ENCODE data around the gene ITGBL1.
"Not testable (repeated sequence)": the region's sequence is repeated elsewhere in the genome, so short reads cannot be mapped to it uniquely, and the experiment has no call there.

ITGBL1 gene

DNA sequence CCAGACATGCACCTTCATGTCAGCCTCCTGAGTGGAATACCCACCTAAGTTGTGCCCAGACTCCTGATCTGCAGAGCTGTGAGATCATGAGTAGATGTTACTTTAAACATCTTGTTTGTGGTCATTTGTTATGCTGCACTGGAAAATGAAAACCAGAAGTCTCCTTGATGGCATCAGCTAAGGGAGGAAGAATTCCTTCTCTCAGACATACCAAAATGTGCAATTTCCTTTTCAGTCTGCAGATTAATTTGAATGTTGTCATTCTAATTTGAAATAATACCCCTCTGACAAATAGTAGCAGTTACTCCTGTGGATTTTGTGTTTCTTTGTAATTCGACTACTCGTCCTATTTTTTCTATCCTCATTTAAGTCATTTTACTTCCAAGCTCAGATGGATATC lies 59.3 kb downstream of the ITGBL1 start:
- no peak for DNase-seq (ENCODE audit: low read depth, low spot score)

DNA sequence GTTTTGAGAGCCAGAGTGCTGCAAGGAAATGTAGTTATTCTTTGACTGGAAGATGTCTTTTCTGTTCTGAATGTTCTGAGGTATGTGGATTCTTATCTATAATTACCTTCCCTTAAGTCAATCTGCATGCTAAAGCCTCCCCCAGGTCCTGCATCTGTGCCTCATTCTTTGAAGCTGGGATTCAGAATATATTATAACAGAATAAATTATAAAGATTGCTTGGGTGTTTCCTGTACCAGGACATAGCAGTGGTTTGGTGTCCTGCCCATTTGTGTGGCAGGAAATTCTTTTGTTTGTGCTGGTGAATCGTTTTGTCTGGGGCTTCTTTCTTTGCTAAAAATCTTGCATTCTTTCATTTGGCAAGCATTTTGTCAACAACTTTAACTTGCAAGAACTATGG lies 60.2 kb downstream of the ITGBL1 start:
- DNase-seq (ENCODE audit: low read depth, low spot score), result no peak

DNA sequence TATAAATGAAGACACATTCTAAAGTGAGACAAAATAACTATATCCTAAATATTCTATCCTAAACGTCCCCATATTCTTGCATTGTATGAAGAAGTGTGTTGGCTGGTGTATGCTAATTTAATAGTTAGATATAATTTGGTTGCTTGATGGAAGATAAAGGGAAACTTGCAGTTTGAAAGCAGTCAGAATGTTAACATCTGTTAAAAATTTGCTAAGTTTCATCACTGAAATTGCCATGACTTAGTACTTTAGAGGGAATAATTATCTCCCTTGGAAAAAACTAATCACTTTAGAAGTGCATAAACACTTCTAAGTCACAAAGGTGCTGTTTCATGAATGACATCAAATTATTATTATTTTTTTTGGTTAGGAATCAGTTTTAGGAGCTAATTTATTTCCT lies 61.6 kb downstream of the ITGBL1 start:
- DNase-seq (ENCODE audit: low read depth, low spot score), result no peak

DNA sequence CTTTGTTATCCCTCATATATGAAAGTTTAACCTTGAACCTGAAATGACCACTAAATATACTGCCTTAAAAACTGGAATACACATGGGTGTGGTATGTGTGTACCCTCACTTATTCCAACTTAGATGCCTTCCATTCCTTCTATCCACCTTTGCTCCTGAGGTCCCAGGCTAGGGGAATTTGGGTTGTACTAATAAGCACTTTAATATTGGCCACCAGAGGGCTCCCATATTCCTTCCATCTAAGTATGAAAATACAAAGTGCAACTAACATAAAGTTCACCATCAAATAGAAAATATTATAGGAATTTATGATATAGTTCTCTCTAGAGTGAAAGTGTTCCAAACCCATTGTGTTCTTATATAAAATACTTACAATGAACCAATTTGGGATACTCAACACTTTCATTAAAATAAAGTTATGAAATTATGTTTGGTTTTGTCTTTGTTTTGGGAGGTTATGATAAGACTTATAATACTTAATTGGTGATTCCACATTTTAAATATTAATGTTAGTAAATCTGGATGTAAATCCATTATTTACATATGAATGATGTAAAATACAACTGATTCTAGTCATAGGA lies 62.3 kb downstream of the ITGBL1 start:
- DNase-seq (ENCODE audit: low read depth, low spot score), result no peak

DNA sequence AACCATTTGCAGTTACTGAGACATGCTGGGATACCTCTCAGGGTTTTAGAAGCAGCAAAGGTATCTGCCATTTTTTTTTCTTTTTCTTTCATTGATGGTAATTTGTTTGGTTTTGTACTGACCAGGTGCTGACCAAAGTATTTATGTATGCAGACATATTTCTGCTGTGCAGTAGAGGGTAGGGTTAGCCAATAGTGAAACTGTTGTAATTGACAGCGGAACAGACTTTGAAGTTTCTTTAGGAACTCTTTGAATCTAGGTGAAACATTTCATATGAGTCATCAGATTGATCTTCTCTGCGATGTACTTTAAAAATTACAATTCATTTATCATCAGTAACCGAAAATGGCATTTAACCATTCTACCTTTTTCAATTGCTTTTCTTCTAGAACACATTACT lies 63.0 kb downstream of the ITGBL1 start:
- DNase-seq (ENCODE audit: low read depth, low spot score), result no peak

DNA sequence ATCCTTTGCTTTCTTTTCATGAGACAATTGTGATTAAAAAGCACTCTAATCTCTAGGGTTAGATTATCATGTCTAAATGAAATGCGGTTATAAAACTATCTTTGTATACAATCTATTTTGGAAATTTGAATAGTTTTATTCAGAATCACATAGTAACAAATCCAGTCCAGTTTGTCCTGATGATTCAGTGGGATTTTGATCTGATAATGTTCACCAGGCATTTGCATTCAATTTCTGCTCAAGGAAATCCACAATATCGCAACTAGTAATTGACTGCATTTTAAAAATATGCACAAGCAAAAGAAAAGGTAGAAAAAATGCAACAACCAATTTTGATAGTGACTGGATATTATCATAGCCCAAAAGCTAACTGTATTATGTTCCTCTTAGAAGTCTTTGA lies 63.8 kb downstream of the ITGBL1 start:
- DNase-seq (ENCODE audit: low read depth, low spot score), result no peak

DNA sequence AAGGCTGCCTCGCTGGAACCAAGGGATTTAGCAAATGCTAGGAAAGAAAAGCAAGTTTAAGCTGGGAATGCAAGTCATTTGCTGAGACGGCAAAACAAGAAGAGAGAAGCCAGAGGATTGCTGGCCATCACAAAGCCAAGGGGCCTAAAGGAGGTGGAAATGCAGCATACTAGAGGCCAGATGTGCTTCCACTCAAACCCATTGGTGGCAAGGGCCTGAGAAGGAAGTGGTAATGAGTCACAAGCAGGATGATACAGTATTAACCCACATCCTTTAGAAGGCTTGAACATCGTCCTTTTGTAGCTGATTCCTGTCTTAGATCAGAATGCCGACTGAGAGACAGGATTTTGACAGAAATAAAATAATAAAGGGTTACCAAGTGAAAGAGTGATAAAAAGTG lies 68.2 kb downstream of the ITGBL1 start:
- DNase-seq (ENCODE audit: low read depth, low spot score), result no peak

DNA sequence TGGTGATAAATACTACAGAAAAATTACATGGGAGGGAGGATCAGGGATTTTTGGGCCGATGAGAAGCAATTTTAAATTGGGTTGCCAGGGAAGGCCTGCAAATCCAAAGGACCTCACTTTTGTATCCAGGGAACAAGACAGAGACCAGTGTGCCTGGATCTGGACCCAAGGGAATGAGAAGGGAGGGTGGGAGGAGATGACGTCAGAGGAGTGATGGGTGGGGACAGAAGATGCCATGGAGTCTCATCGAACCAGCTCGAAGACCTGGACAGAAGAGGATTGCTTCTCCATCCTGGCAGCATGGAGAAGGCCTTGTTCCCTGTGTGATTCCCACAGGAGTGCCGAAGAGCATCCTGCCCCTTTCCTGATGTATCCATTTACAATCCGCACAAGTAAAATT lies 68.9 kb downstream of the ITGBL1 start:
- DNase-seq (ENCODE audit: low read depth, low spot score), result no peak

DNA sequence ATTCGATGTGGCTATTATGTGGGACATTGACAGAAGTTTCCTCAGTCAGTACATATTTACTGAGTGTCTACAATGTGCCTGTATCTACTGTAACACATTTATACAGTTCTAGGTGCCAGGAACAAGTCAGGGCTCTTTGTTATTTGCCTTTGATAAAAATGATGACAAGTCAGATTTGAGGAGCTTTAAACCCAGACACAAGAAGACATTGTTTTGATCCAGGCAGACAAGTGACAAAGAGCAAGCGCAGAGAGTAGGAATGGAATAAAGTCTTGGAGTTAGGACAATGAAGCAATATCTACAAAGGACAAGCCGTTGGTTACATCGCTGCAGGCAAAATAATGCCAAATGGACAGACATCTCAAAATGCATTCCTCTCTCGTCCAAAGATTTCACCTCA lies 70.1 kb downstream of the ITGBL1 start:
- no peak for DNase-seq (ENCODE audit: low read depth, low spot score)

DNA sequence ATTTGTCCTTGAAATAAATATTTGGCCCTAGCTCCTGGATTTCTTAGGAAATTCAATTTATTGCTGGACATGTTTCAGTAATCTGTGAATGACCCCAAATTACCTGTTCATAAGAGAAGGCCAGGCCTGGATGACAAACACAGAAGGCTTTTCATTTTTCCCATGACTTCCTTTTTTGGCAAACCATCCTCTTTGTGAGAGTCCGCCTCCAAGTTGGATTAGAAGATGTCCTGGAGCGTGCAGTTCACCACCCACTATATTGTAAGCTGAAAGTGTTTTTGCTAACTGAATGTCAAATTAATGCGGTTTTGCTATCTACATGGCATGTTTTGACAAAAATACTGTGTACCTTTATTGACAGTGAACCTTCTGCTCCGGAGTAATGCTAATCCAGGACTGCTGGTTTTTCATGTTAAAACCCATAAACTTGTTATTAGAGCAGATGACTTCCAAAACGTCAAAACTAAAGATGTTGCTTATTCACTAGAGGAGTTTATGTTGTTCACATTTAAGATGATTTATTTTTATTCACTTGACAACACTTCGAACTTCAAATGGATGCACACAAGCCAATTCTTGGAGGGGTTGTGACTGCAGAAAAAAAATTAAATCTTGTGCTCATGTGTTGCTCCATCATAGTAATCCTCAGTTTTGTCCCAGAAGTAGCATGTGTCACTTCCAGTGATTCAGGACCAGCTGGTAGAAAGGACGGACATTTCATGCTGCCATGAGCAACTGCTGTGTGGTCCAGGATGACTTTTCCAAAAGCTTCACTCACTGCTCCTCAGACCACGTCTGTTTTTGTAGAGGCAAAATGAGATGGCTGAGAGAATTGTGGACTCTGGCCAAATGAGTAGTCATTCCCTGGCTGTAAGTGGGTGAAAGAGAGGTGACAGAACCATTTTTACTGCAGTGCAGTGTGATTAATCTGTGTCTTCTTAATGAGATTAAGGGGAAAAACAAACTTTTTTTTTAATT lies 71.0 kb downstream of the ITGBL1 start:
- DNase-seq (ENCODE audit: low read depth, low spot score), result no peak

DNA sequence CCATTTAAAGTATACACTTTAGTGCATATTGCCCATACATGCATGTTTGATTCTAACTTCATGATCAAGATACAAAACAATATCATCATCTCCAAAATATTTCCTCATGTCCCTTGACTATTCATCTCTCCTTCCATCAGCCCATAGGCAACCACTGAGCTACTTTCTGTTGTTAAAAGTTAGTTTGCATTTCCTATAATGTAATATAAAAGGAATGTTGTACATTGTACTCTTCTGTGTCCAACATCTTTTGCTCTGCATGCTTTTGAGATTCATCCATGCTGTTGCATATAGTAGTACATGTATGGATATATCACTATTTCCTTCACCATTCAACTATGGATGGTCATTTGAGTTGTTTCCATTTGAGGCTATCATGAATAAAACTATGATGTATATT lies 74.7 kb downstream of the ITGBL1 start:
- DNase-seq (ENCODE audit: low read depth, low spot score), result no peak

DNA sequence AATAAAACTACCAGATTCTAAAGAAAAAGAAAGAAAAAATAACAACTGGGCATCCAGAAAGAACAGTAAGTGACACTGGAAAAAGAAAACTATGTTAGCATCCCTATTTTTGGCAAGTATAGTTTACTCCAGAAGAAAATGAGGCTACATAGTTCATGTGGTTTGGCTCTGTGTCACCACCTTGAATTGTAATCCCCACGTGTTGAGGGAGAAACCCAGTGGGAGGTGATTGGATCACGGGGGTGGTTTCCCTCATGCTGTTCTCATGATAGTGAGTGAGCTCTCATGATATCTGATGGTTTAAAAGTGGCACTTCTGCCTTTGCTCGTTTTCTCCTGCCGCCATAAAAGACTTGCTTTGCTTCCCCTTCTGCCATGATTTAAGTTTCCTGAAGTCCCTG lies 76.9 kb downstream of the ITGBL1 start:
- no peak for DNase-seq (ENCODE audit: low read depth, low spot score)

DNA sequence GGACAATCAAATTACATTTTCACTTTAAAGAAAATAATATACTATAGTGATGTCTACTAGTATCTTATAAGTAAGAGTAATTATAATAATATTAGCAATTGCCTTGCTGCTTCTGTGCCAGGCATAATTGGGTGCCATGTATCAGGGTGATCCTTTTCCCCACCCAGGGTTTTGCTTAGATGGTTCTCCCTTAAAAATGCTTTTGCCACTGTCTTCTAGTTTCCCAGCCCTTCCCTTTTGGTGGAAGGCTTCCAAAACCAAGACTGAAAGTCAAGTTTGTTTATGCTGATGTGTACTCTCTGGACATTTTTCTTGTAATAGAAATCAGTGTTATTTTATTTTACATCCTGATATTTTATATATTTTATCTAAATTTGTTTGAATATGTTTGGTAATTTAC lies 77.8 kb downstream of the ITGBL1 start:
- no peak for DNase-seq (ENCODE audit: low read depth, low spot score)

DNA sequence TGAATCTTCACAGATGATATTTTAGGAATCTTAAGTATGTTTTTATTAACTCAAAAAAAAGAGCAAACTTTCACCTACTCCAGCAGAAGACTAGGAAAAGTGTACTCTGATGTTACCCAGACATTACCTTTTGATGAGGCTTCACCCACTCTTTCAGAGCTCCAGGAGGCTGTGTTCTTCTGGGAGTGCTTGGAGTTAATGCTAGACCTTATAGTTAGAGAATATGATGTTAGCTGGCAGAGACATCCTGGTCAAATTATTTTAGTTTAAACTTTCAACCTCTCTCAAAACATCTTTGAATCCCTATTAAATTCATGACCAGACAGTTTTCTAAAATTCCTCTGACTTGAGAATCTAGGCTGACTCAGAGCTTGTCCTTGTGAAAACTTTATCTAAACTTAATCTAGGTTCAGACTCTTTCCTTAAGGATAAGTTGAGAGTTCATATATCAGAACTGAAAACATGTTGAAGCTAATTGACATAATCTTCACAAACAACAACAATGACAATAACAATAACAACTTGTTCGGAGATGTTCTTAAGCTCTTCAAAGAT lies 82.8 kb downstream of the ITGBL1 start:
- no peak for DNase-seq (ENCODE audit: low read depth, low spot score)

DNA sequence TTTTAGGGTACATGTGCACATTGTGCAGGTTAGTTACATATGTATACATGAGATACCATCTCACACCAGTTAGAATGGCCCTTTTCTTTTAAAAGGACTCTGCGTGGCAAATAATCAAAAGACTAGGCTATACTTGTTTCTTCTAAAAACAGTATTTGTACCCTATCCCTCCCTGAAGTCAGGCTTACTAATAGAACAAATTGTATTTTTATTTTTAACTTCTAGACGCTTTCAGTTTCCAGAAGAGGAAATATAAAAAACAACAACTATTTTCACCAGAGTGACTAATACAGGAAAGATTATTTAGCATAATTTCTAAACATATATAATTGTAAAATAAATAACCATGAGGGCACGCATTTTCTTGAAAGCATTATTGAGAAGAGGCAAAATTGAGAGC lies 83.6 kb downstream of the ITGBL1 start:
- no peak for DNase-seq (ENCODE audit: low read depth, low spot score)

DNA sequence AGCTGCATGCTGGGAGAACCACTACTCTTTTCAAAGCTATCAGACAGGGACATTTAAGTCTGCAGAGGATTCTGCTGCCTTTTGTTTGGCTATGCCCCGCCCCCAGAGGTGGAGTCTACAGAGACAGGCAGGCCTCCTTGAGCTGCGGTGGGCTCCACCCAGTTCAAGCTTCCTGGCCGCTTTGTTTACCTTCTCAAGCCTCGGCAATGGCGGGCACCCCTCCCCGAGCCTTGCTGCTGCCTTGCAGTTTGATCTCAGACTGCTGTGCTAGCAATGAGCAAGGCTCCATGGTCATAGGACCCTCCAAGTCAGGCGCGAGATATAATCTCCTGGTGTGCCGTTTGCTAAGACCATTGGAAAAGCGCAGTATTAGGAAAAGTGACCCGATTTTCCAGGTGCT lies 92.1 kb downstream of the ITGBL1 start:
- DNase-seq (ENCODE audit: low read depth, low spot score), result not testable (repeated sequence)

DNA sequence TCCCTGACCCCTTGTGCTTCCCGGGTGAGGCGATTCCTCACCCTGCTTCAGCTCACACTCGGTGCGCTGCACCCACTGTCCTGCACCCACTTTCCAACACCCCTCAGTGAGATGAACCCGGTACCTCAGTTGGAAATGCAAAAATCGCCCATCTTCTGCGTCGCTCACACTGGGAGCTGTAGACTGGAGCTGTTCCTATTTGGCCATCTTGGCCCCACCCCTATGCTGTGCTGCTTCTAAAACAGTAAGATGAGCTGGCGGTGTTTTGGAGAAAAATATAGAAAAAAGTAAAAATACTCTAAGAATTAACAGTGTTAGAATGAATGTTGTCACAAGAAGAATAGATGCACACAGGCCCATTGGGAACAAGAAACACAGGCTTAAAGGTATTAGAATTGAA lies 92.5 kb downstream of the ITGBL1 start:
- DNase-seq (ENCODE audit: low read depth, low spot score), result no peak

DNA sequence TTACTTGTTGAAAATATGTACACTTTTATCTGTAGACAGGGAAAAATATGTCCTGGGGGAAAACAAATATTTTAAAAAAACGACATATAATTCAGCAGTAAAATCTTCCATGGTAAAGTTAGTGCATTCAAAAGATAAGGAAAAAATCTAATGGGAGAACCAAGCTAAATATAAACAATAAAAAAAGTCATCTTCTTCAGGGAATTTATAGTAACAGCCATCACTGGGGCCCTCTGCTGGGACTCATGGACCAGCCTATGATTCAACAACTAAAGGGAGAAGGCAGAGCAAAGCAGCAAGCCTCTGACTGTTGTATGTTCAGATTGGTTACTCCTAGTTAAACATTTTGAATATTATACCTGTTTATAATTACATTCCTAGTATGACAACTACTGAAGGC lies 93.0 kb downstream of the ITGBL1 start:
- no peak for DNase-seq (ENCODE audit: low read depth, low spot score)

DNA sequence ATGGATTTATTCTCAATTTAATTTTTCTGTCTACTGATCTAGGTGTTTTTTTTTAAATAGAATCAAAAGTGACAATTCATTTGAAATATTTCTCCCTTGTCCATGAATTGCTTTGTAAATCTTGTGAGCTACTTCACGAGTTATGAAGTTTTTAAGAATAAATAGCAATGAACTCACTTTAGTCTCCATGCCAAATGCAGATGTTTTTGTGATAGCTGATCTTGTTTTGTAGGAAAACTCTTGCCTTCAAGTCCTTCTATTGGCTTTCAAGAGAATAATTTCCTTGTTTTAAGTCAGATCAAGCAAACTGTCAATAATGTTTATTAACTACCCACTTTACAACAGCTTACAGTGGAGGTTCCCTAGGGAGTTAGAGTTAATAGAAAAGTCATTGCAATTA lies 99.8 kb downstream of the ITGBL1 start:
- DNase-seq (ENCODE audit: low read depth, low spot score), result no peak

DNA sequence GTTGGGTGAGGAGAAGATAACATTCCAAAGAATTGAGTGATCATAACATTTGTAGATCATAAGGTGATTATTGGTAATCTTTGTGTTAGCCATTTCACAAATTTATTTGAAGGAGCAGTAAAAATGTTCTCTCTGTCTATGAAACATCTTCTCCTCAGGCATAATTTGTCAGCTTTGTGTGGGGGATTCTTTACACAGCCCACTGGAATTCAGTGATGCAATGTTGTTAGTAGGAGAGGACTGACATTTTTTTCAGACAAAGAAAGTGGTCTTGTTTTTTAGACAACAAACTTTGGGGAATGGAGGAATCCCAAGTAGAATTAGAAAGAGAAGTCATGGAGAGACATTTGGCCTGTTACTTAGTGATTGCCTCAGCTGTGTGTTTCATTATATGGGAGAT lies 100.3 kb downstream of the ITGBL1 start:
- DNase-seq (ENCODE audit: low read depth, low spot score), result no peak

DNA sequence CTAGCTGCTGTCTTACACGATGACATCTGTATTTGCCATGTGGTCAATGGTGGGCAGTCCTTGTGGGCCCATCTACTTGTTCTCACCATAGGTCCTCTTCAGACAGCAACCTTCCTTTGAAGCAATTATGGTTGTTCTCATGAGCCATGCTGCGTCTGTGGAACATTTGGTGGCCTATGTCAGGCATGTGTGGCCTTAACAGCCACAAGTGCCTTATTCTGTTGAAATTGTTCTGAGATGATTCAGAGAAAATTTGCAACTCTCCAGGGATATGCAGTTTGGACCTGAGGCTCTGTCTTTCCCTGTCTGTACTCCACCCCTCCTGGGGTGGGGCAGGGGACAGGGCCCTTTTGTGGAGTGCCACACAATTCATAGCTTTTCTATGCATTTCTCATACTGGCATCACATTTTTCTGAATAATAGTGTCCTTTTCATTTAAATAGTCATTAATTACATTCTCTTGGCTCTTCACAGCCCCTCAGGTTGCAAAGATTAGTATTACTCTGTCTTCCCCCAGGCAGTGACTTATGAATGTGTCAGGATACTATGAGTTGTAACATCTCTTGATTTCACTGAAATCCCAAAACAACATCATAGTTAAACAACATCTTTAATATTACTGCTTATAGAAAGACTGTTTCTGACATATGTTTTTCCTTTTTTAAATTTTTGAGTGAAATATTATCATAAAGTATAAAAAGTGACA lies 102.1 kb downstream of the ITGBL1 start:
- no peak for DNase-seq (ENCODE audit: low read depth, low spot score)

DNA sequence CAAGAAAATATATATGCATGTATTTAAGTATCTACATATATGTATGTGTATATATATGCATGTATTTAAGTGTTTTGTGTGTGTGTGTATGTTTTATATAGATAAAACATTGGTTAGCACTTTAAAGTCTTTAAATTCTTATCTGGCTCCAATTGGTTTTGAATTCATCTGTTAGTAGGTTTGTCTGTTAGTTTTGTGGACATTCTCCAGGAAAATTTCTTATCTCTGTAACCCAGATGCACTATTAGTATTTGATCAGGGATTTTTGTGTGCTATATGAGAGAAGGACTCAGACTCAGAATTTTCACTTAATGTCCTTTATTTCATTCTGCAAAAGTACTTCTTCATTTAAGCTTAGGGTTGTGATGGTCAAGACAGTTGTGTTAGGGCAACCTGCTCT lies 103.1 kb downstream of the ITGBL1 start:
- DNase-seq (ENCODE audit: low read depth, low spot score), result no peak
